Germinal center (tissue), 1 donor: ENCODE results near the gene ADGRD1.

Experiments used
- DNase-seq: peaks from one replicate; pipeline ENCODE4 v3.0.0; 2012; ENCODE audit warnings: mixed read lengths, low spot score

The ADGRD1 gene

DNA sequence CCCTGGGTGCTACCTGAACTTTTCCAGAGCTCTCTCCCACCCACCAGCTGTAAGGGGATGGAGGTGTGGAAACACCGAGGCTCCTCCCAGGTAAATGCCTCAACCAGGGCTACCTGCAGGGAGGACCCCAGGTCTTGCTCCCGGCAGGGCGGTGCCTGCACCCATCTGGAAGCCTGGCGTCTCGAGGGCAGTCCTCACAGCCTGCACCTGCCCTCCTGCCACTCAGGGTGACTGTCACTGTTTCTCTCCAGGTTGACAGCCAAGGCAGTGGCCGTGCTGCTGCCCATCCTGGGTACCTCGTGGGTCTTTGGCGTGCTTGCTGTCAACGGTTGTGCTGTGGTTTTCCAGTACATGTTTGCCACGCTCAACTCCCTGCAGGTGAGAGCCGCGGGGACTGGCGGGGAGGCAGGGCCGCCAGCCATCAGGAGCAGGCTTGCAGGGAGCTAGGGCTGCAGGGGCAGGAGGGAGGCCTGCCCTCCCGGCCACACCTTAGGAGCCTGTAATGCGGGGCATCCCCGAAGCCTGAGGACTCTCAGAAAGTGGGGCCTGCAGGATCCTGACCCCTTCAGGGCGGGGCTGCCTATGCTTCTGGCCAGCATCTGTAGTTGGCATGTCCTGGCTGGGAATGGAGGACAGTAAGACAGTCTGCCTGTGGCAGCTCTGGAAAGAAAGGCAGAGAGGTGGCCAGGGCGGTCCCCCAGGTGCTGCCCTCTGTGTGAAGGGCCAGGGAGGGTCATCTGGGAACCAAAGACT, 182.3 kb downstream of the ADGRD1 start:
- no peak for DNase-seq

- no peak for DNase-seq
Observed at GRCh38 chr12:131136539-131136872, 182.8 kb downstream of the ADGRD1 start.

DNA sequence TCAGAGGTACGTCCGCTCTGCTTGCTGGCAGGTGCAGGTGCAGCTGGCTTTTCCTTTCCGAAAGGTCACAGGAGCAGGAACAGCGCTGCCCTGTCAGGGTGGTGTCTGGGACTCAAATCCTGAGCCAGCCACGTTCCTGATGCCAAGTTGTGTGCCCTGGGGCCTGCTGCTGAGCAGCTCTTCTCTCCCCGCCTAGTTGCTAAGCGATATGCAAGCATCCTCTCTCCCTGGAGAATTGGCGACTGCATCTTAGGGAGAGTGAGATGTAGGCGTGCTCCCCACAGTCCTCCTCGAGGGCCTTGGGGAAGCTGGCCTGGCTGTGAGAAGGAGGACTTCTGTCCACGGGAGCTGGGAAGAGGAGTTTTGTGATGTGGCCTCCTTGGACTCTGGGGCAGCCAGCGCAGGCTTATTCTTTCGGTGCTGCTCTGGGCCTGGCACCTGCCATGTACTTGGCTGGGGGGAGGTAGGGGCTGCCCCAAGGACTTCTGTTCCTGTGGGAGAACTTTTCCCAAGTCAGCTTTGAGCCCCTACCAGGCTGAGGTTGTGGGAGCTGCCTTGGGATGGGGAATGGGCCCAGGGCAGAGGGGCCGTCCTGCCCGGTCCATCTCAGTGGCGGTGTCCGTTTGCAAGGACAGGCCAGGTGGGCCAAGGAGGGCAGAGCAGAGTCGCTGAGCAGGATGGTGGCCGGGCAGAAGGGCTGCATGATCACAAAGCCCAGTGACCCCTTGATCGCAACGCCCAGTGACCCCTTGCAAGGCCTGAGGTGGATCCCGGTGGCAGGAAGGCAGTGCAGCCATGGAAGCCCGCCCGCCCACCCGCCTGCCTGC, 183.5 kb downstream of the ADGRD1 start:
- DNase-seq = no peak

DNA sequence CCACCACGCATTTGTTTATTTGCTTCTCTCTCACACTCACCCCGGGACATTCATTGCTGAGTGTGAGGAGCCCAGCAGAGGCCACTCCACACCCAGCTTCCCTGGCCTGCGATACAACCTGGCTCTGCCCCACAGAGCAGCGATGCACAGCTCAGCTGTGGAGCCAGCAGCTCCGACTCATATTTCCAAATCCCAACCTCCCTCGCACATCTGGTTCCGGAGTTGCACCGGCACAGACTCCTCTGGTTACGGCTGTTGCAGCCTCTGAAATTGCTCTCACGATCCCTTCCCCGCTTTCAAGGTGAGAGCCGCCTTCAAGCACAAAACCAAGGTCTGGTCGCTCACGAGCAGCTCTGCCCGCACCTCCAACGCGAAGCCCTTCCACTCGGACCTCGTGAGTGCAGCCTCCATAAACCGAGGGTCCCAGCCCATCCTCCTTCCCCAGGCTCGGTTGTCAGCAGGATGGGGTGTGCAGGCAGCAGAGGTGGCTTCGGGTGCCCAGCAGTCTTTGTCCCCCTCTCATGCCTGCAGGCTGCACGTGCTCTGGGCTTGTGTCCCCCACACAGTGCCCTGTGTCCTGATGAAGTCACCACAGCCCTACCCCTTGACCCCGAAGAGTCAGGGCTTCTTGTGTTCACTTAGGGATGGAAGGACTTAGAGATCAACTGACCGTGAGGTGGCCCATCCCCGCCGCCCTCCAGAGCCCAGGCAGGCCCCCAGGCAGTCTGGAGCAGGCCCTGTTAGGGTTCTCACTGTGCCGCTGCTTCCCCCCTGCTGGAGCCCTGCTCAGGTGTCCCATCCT, 184.3 kb downstream of the ADGRD1 start:
- DNase-seq = no peak

- DNase-seq = no peak
Observed at GRCh38 chr12:131138638-131139362, 185.1 kb downstream of the ADGRD1 start.

GRCh38 chr12:131139363-131140068, 185.8 kb downstream of the ADGRD1 start:
- DNase-seq = no peak

GRCh38 chr12:131140069-131140435, 186.3 kb downstream of the ADGRD1 start:
- no peak for DNase-seq

- no peak for DNase-seq
Observed at GRCh38 chr12:131140697-131141096, 187.0 kb downstream of the ADGRD1 start.

- no peak for DNase-seq
Observed at GRCh38 chr12:131141514-131141913, 187.8 kb downstream of the ADGRD1 start.

DNA sequence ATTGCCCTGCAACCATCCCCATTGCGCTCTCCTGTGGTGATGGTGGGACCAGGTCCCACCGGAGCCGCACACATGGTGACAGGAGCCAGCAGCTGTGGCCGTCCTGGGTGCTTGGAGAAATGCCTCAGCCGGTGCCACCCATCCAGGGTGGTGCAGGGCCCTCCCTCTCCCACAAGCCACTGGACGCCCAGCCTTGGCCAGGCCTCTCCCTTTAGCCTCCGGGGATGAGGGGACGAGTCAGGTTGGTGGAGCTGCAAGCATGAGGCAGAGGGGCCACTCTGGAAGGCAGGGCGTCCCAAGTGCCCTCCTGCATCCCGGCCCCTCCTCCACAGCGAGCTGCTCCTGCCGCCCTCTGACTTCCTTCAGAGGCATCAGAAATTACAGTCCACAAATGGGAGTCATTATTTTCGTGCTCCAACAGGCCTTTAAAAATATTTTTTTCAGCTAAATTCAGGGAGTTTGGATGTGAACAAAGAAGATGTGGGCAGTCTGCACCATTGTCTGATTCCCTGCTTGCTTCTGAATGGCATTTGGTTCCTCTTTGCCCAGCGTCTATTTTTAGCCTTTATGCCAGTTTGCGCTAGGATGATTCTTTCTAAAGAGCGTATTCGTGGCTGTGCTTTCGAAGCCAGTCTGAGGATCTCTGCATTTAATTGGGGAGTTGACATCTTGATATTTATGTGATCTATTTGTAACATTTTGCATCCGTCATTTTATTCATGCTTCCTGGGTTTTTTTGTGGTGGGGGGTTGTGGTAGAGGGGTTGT, 189.4 kb downstream of the ADGRD1 start:
- DNase-seq = no peak

GRCh38 chr12:131146173-131146675, 192.5 kb downstream of the ADGRD1 start:
- DNase-seq = no peak

DNA sequence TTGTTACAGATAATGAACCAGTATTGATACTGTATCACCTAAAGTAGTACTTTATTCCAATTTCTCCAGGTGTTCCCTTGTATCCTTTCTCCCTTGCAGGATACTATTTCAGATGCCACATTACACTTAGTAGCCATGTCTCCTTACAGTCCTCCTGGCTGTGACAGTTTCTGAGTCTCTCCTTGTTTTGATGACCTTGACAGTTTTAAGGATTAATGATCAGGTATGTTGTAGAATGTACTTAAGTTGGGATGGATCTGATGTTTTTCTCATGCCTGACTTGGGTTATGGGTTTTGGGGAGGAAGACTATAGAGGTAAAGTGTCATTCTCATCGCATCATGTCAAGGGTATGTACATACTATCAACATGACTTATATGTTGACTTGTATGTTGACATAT, 193.6 kb downstream of the ADGRD1 start:
- no peak for DNase-seq

DNA sequence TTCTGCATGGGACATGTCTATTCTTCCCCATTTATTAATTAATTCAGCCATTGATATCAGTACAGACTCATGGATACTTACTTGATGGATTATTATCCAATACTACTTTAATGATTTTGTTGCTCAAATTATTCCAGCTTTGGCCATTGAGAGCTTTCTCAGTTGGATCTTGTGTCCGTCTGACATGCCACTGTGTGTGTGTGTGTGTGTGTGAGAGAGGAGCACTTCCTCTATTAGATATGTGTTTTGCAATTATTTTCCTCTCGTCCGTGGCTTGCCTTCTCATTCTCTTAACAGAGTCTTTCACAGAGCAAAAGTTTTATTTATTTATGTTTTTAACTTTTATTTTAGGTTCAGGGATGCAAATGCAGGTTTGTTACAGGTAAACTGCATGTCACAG, 194.2 kb downstream of the ADGRD1 start:
- DNase-seq = no peak

DNA sequence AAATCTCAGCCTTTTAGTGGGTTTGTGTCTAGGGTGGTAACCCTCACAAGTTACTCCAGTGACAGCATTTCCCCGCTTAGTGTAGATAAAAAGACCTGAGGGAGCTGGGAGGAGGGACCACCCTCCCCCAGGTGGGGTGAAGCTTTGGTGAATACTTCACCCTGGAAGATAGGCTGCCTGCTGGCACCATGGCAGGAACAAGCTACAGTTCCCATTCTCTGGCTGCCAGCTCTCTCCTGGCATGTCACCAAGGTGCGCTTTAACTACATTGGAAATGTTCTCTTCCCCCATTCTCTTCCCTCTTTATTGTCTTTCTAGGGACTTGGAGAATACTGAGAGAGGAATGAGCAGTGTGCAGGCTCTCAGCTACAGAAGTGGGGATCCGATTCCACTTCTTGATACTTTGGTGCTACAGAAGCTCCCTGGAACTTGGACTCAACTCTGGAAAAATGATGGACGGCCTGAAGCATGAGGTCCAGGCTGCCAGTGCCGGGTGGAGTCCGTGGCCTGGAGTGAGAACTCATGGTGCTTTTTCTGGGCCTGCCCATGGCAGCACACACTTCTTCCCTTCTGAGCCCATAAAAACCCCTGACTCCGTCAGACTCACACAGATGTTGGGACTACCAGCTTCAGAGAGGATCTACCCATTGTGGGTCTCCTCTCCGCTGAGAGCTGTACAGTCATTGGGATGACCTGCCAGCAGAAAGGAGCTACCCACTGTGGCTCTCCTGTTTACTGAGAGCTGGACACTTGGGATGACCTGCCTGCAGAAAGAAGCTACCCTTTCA, 198.0 kb downstream of the ADGRD1 start:
- no peak for DNase-seq

GRCh38 chr12:131152587-131152986, 198.9 kb downstream of the ADGRD1 start:
- no peak for DNase-seq

DNA sequence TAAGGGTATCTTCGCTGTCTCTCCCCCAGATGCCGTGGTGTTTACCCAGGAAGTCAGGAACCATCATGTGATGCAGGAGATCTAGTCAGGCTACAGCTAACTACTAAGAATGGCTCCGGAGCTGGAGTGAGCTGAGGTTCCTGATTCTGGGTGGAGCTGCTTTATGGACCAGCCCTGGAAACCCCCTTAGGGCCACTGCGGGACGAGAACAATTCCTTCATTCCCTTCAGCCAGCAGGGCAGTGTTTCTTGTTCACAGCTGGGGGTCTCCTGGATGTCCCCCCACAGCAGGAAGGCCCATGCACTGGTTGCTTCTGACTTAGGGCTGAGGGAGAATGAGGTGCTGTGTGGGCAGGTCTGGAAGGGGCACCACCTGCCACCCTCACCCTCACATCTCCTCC, 199.3 kb downstream of the ADGRD1 start:
- DNase-seq = no peak

- DNase-seq = no peak
Observed at GRCh38 chr12:131153956-131154355, 200.2 kb downstream of the ADGRD1 start.

DNA sequence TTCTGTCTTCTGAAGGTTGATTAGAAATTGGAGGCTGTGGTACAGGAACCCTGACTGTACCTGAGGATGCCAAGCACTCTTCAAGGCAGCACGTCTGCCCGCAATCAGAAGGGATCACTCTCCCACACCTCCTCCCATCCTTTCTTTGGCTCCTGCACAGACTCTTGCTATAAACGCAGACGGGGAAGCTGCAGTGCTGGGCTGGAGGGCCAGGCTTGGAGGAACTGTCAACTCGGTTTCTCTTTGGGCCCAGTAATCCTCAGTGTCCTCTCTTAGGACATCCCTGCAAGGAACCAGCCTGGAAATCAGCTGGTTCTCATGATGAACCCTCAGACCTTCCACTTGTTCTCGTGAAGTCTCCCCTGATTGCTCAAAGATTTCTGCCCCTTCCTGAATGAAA, 201.4 kb downstream of the ADGRD1 start:
- no peak for DNase-seq

GRCh38 chr12:131157743-131158142, 204.0 kb downstream of the ADGRD1 start:
- DNase-seq = no peak

- DNase-seq = no peak
Observed at GRCh38 chr12:131159660-131160059, 206.0 kb downstream of the ADGRD1 start.
